Astrocyte of the spinal cord (primary cell): Measurements from ENCODE around the gene NOLC1.
A peak's percentile ranks its signal among the peaks of the same experiment; 100 is the strongest.

Experiments
- DNase-seq: peaks from one replicate; pipeline ENCODE4 v3.0.0; 2011; ENCODE audit warnings: low read depth, low spot score
- H3K4me3 ChIP-seq: 2 replicates; pipeline ENCODE4 v1.5.1; 2011; ENCODE audit warnings: low read depth, mild to moderate bottlenecking, low read length, moderate library complexity
- in situ Hi-C: cut with HindIII; loops from 2 replicates; pipeline ENCODE4 v1.10.0; 2017; ENCODE audit warnings: low sequenced_read_pairs
- TF ChIP-seq, protein P1 (sequence below): IDR thresholded peaks from 2 replicates; pipeline ENCODE4 v1.5.1; 2012; ENCODE audit warnings: low read depth, mild to moderate bottlenecking, low read length, inconsistent platforms

Gene NOLC1

GRCh38 chr10:102147561-102147960 lies 4.6 kb upstream of the NOLC1 start:
- no peak overlapping the region for H3K4me3 ChIP-seq
- no peak for DNase-seq
- TF ChIP-seq, protein P1, sequence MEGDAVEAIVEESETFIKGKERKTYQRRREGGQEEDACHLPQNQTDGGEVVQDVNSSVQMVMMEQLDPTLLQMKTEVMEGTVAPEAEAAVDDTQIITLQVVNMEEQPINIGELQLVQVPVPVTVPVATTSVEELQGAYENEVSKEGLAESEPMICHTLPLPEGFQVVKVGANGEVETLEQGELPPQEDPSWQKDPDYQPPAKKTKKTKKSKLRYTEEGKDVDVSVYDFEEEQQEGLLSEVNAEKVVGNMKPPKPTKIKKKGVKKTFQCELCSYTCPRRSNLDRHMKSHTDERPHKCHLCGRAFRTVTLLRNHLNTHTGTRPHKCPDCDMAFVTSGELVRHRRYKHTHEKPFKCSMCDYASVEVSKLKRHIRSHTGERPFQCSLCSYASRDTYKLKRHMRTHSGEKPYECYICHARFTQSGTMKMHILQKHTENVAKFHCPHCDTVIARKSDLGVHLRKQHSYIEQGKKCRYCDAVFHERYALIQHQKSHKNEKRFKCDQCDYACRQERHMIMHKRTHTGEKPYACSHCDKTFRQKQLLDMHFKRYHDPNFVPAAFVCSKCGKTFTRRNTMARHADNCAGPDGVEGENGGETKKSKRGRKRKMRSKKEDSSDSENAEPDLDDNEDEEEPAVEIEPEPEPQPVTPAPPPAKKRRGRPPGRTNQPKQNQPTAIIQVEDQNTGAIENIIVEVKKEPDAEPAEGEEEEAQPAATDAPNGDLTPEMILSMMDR: no peak
- in situ Hi-C loops: no loop called here

GRCh38 chr10:102148275-102148674 lies 3.9 kb upstream of the NOLC1 start:
- DNase-seq: no peak
- TF ChIP-seq, protein P1: no peak
- H3K4me3 ChIP-seq: no peak overlapping the region
- in situ Hi-C loops: no loop called here

DNA sequence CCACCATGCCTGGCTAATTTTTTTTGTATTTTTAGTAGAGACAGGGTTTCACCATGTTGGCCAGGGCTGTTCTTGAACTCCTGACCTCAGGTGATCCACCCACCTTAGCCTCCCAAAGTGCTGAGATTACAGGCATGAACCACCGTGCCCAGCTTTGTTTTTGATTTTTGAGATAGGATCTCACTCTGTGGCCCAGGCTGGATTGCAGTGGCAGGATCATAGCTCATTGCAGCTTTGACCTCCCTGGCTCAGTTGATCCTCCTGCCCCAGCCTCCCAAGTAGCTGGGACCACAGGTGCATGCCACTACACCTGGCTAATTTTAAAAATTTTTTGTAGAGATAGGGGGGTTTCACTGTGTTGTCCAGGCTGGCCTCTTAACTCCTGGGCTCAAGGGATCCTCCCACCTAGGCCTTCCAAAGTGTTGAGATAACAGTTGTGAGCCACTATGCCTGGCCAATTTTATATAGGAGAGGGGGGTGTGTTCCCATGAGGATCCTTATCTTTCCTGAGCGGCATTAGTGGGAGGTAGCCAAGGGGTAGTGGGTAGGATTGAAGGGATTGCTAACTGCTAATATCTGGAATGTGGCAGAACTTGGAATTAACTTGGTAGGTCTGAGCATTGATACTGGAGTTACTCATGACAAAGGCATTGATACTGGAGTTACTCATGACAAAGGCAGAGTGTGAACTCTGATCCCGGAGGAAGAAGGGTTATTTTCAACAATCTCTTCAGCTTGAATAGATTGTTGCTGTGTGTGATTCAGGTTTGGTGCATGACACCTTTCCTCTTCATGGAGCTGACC lies 1.0 kb upstream of the NOLC1 start:
- H3K4me3 ChIP-seq: peak overlapping the region; percentile 27
- in situ Hi-C loops: no loop called here
- DNase-seq: no peak
- TF ChIP-seq, protein P1: no peak

GRCh38 chr10:102152545-102152890 lies 329 bp downstream of the NOLC1 start:
- TF ChIP-seq, protein P1: no peak
- in situ Hi-C loops: no loop called here
- DNase-seq: no peak
- peak overlapping the region; percentile 99 for H3K4me3 ChIP-seq

DNA sequence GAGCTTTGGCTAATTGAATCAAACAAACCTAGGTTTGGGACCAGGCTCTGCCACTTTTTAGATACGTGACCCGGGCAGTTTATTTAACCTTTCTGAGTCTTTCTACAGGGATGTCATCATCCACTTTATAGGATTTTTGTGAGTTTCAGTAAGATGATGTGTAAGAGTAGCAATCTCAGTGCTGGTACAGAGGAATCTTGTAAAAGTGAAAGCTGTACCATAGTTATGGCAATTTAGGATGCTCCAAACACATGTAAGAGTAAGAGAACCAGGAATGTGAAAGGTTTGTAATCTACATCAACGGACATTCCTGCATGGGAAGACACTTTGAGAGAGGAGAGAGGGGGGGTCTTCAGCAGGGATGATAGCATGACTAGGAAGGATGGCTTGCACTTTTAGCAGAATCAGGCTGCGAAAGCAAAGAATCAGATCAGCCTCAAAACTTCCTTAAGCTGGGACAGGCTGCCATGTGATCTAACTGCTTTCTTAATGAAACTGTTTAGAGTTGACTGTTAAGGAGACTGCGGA lies 968 bp downstream of the NOLC1 start:
- peak; percentile 3 for DNase-seq
- in situ Hi-C loops: no loop called here
- H3K4me3 ChIP-seq: peak overlapping the region; percentile 99
- TF ChIP-seq, protein P1: no peak

- H3K4me3 ChIP-seq: no peak overlapping the region
- no peak for DNase-seq
- TF ChIP-seq, protein P1: no peak
- in situ Hi-C loops: no loop called here
These were observed 2.4 kb downstream of the NOLC1 start for GRCh38 chr10:102154466-102155116.
